Brain microvascular endothelial cell (primary cell): ENCODE results near the gene CIROP.

Source experiments
- DNase-seq: peaks from one replicate; pipeline ENCODE4 v3.0.0-alpha.2; 2020
- H3K27ac ChIP-seq: fragments of 250-450 bp; sonication (Bioruptor Pico); 2 replicates; pipeline ENCODE4 v1.5.1; 2020; ENCODE audit warnings: mild to moderate bottlenecking, moderate library complexity
- H3K27me3 ChIP-seq: fragments of 250-450 bp; sonication (Bioruptor Pico); replicated peaks from 2 replicates; pipeline ENCODE4 v1.5.1; 2020; ENCODE audit warnings: mild to moderate bottlenecking
- H3K36me3 ChIP-seq: fragments of 250-450 bp; sonication (Bioruptor Pico); replicated peaks from 2 replicates; pipeline ENCODE4 v1.5.1; 2020; ENCODE audit warnings: mild to moderate bottlenecking
- H3K4me3 ChIP-seq: 2 replicates; pipeline ENCODE4 v1.5.1; 2011; ENCODE audit warnings: low read depth, mild to moderate bottlenecking, control low read depth, low read length, moderate library complexity
- CTCF ChIP-seq: IDR thresholded peaks from 2 replicates; pipeline ENCODE4 v1.5.1; 2011; ENCODE audit warnings: low read depth, mild to moderate bottlenecking, moderate library complexity, low read length, control low read depth, inconsistent platforms; ENCODE audit errors: missing control alignments
- in situ Hi-C: cut with HindIII; loops from 2 replicates; pipeline ENCODE4 v1.10.0; 2017; ENCODE audit warnings: low sequenced_read_pairs, low pct_ligation_motif_present

Gene CIROP

GRCh38 chr14:23128969-23129758, 24.4 kb upstream of the CIROP start:
- Histone ChIP-seq H3K27me3 (no peaks in the 10 kb centered on the region), H3K36me3 (no peaks in the 10 kb centered on the region), H3K27ac (no peak overlapping the region), H3K4me3 (no peak overlapping the region)
- in situ Hi-C loops, result no loop called here
- TF ChIP-seq CTCF, result no peak
- DNase-seq, result no peak

GRCh38 chr14:23127861-23128260, 23.1 kb upstream of the CIROP start:
- H3K4me3 ChIP-seq, result no peak overlapping the region
- TF ChIP-seq CTCF, result no peak
- H3K27ac ChIP-seq, result no peak overlapping the region
- no peaks in the 10 kb centered on the region for H3K36me3 ChIP-seq
- DNase-seq, result no peak
- in situ Hi-C loops, result no loop called here
- H3K27me3 ChIP-seq, result no peaks in the 10 kb centered on the region

GRCh38 chr14:23126548-23127278, 21.9 kb upstream of the CIROP start:
- no peak for TF ChIP-seq CTCF
- Histone ChIP-seq H3K27ac (no peak overlapping the region), H3K4me3 (no peak overlapping the region), H3K36me3 (no peaks in the 10 kb centered on the region), H3K27me3 (no peaks in the 10 kb centered on the region)
- in situ Hi-C loops, result no loop called here
- no peak for DNase-seq

- Histone ChIP-seq H3K36me3 (no peaks in the 10 kb centered on the region), H3K4me3 (no peak overlapping the region), H3K27me3 (no peaks in the 10 kb centered on the region), H3K27ac (no peak overlapping the region)
- no peak for TF ChIP-seq CTCF
- in situ Hi-C loops, result no loop called here
- no peak for DNase-seq
Observed at GRCh38 chr14:23125933-23126524, 21.2 kb upstream of the CIROP start.

GRCh38 chr14:23125011-23125410, 20.2 kb upstream of the CIROP start:
- no peak for TF ChIP-seq CTCF
- in situ Hi-C loops, result no loop called here
- Histone ChIP-seq H3K4me3 (no peak overlapping the region), H3K36me3 (no peaks in the 10 kb centered on the region), H3K27me3 (no peaks in the 10 kb centered on the region), H3K27ac (no peak overlapping the region)
- no peak for DNase-seq
